Sciatic nerve (tissue), 2 donors: ENCODE measurements around the gene PDC. TPM values are rescaled to one million over a fixed set of nuclear protein-coding genes. Genes with fewer than 3 reads are reported as not detected.
"Not testable (repeated sequence)": the region's sequence is repeated elsewhere in the genome, so short reads cannot be mapped to it uniquely, and the experiment has no call there.

ENCODE experiments used
- ATAC-seq: fragments of 200-7000 bp; cut with Tn5 transposase; one replicate; pipeline ENCODE4 v1.9.1; 2020; ENCODE audit warnings: mild to moderate bottlenecking, moderate library complexity
- DNase-seq: peaks from one replicate; pipeline ENCODE4 v3.0.0-alpha.2; 2020; ENCODE audit warnings: low spot score
- intact Hi-C: fragments of 100-400 bp; cut with DNase I; formaldehyde crosslinking; loops from one replicate; pipeline ENCODE4 v1.14.2; 2022
- total RNA-seq: library from RNA; stranded (reverse); fragmentation: NEBNext Ultra II Directional; extraction: Animal tissue kit (Norgen Biotek cat#: 25700); gene quantifications from one replicate; pipeline ENCODE4 v1.2.1, GENCODE V29; 2021
- donor health status: DM: no; HTN: no; CAD: no.
- donor health status: DM: no; HTN: no; CAD: no.

Gene PDC
- total RNA-seq, 1 donor from 2014 or later, result not detected

GRCh38 chr1:186476264-186477040 lies 15.5 kb upstream of the PDC start:
- DNase-seq (no peak), ATAC-seq (no peak)
- intact Hi-C loops, result no loop called here

- intact Hi-C loops, result no loop called here
- DNase-seq (no peak), ATAC-seq (no peak)
Observed at GRCh38 chr1:186474208-186474607, 13.3 kb upstream of the PDC start.

GRCh38 chr1:186473047-186473446 lies 12.1 kb upstream of the PDC start:
- intact Hi-C loops, result no loop called here
- ATAC-seq (no peak), DNase-seq (no peak)

GRCh38 chr1:186465946-186466345 lies 5.0 kb upstream of the PDC start:
- intact Hi-C loops, result no loop called here
- no peak for DNase-seq
- no peak for ATAC-seq

GRCh38 chr1:186465491-186465890 lies 4.6 kb upstream of the PDC start:
- DNase-seq, intact Hi-C loops, ATAC-seq: not testable (repeated sequence)

- no peak for ATAC-seq
- no peak for DNase-seq
- intact Hi-C loops, result no loop called here
Observed at GRCh38 chr1:186463926-186464325, 3.0 kb upstream of the PDC start.

GRCh38 chr1:186463511-186463910 lies 2.6 kb upstream of the PDC start:
- DNase-seq, result no peak
- no peak for ATAC-seq
- intact Hi-C loops, result no loop called here

GRCh38 chr1:186459161-186459560 lies 1.8 kb downstream of the PDC start:
- ATAC-seq, DNase-seq, intact Hi-C loops: not testable (repeated sequence)

- DNase-seq (no peak), ATAC-seq (no peak)
- intact Hi-C loops, result no loop called here
Observed at GRCh38 chr1:186456729-186457255, 4.1 kb downstream of the PDC start.

GRCh38 chr1:186454981-186455380 lies 5.9 kb downstream of the PDC start:
- ATAC-seq (no peak), DNase-seq (no peak)
- intact Hi-C loops, result no loop called here

- DNase-seq (no peak), ATAC-seq (no peak)
- intact Hi-C loops, result no loop called here
Observed at GRCh38 chr1:186446152-186446551, 14.8 kb downstream of the PDC start.

GRCh38 chr1:186443638-186444037 lies 17.3 kb downstream of the PDC start:
- no peak for ATAC-seq
- intact Hi-C loops, result no loop called here
- DNase-seq, result no peak

- ATAC-seq (no peak), DNase-seq (no peak)
- intact Hi-C loops, result no loop called here
Observed at GRCh38 chr1:186442651-186443375, 18.1 kb downstream of the PDC start.

GRCh38 chr1:186440584-186440983 lies 20.3 kb downstream of the PDC start:
- no peak for DNase-seq
- intact Hi-C loops, result no loop called here
- no peak for ATAC-seq

- DNase-seq, result no peak
- ATAC-seq, result no peak
- intact Hi-C loops, result no loop called here
Observed at GRCh38 chr1:186438567-186438966, 22.3 kb downstream of the PDC start.

- DNase-seq (no peak), ATAC-seq (no peak)
- intact Hi-C loops, result no loop called here
Observed at GRCh38 chr1:186435336-186435735, 25.6 kb downstream of the PDC start.

- ATAC-seq (no peak), DNase-seq (no peak)
- intact Hi-C loops, result no loop called here
Observed at GRCh38 chr1:186429017-186429416, 31.9 kb downstream of the PDC start.

- intact Hi-C loops, result no loop called here
- ATAC-seq, result no peak
- DNase-seq, result no peak
Observed at GRCh38 chr1:186426118-186426517, 34.8 kb downstream of the PDC start.

GRCh38 chr1:186424539-186424938 lies 36.4 kb downstream of the PDC start:
- intact Hi-C loops, result no loop called here
- DNase-seq (no peak), ATAC-seq (no peak)

- no peak for DNase-seq
- intact Hi-C loops, result no loop called here
- peak; percentile 76 for ATAC-seq
Observed at GRCh38 chr1:186421446-186421845, 39.5 kb downstream of the PDC start.
